Lung (tissue), 12 donors: ENCODE data around the gene TRIM28. TPM values are rescaled to one million over a fixed set of nuclear protein-coding genes. Genes with fewer than 3 reads are reported as not detected.

Experiments used
- ATAC-seq: fragments of 200-7000 bp; cut with Tn5 transposase; one replicate; pipeline ENCODE4 v1.9.1; 2020; ENCODE audit warnings: moderate number of reproducible peaks; ENCODE audit not compliant: insufficient read depth, low FRiP score
- DNase-seq, 3 donors: peaks; one replicate each; pipeline ENCODE4 v3.0.0-alpha.2; 2013 to 2017
- H3K27ac ChIP-seq, 2 donors: one replicate each; pipeline ENCODE4 v1.5.1; 2013; ENCODE audit warnings: mild to moderate bottlenecking in 2 of 2, moderate library complexity in 2 of 2, control low read depth in 1 of 2, inconsistent platforms in 1 of 2, low read depth in 1 of 2, low read length in 1 of 2
- H3K27me3 ChIP-seq, 3 donors: one replicate each; pipeline ENCODE4 v1.5.1; 2013; ENCODE audit warnings: low read length in 2 of 3; ENCODE audit not compliant: control insufficient read depth in 3 of 3, insufficient read depth in 3 of 3
- H3K36me3 ChIP-seq, 4 donors: one replicate each; pipeline ENCODE4 v1.5.1; 2013; ENCODE audit warnings: low read length in 4 of 4, mild to moderate bottlenecking in 1 of 4, moderate library complexity in 1 of 4; ENCODE audit not compliant: control insufficient read depth in 4 of 4, insufficient read depth in 4 of 4
- H3K4me1 ChIP-seq, 5 donors: one replicate each; pipeline ENCODE4 v1.5.1; 2013; ENCODE audit warnings: low read length in 5 of 5, mild to moderate bottlenecking in 2 of 5, moderate library complexity in 1 of 5; ENCODE audit not compliant: control insufficient read depth in 5 of 5, insufficient read depth in 5 of 5
- H3K4me3 ChIP-seq: one replicate; pipeline ENCODE4 v1.5.1; 2013; ENCODE audit warnings: mild to moderate bottlenecking, control low read depth, moderate library complexity
- H3K9ac ChIP-seq, 2 donors: one replicate each; pipeline ENCODE4 v1.5.1; 2013; ENCODE audit warnings: low read length in 2 of 2, control low read depth in 1 of 2; ENCODE audit not compliant: insufficient read depth in 1 of 2
- H3K9me3 ChIP-seq, 4 donors: one replicate each; pipeline ENCODE4 v1.5.1; 2013; ENCODE audit warnings: low read length in 3 of 4, mild to moderate bottlenecking in 1 of 4, moderate library complexity in 1 of 4; ENCODE audit not compliant: control insufficient read depth in 4 of 4, insufficient read depth in 3 of 4
- WGBS, 2 donors: extraction: QIAGEN DNeasy Blood & Tissue Kit; methylation state at CpG; one replicate each; pipeline ENCODE4 v1.1.7; 2013; 5-methylcytosine and 5-hydroxymethylcytosine counted together
- polyA plus RNA-seq, 2 donors: library from polyadenylated mRNA; stranded (reverse); fragments of 200-250 nt; gene quantifications; one replicate each; pipeline ENCODE4 v1.2.1, GENCODE V29; 2013
- total RNA-seq, 2 donors: library from RNA; depleted of rRNA in 1 of 2; stranded (reverse); fragments of >200 nt in 1 of 2; gene quantifications; one replicate each; pipeline ENCODE4 v1.2.1, GENCODE V29; 2014 to 2021
- TF ChIP-seq, protein P1 (sequence below): IDR thresholded peaks from 2 replicates; pipeline ENCODE4 v1.5.1; 2012; ENCODE audit warnings: mild to moderate bottlenecking; ENCODE audit errors: control extremely low read depth, extremely low read depth
- donor health status: control.
- donor health status: control.
- donor health status: Bipolar disorder and iron deficiency.
- donor health status: healthy.
- donor health status: DM: yes; HTN: yes; CAD: no.

The TRIM28 gene
- total and polyA plus RNA-seq, 4 donors: 171 to 250 (median 181) TPM

DNA sequence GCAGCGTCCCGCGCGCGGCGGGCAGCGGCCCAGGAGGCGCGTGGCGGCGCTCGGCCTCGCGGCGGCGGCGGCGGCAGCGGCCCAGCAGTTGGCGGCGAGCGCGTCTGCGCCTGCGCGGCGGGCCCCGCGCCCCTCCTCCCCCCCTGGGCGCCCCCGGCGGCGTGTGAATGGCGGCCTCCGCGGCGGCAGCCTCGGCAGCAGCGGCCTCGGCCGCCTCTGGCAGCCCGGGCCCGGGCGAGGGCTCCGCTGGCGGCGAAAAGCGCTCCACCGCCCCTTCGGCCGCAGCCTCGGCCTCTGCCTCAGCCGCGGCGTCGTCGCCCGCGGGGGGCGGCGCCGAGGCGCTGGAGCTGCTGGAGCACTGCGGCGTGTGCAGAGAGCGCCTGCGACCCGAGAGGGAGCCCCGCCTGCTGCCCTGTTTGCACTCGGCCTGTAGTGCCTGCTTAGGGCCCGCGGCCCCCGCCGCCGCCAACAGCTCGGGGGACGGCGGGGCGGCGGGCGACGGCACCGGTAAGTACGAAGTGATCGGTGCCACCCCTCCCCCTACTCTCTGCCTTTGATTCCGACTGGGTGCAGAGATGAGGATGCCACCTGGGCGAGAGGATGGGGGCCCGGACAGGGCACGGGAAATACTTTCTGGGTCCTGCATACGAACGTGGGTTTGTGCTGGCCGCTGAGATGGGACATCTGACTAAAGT, 874 bp downstream of the TRIM28 start:
- H3K36me3 ChIP-seq: peaks cover 9 to 34% (median 33%) of the 10 kb centered on the region in 4 donors
- H3K4me1 ChIP-seq: peaks cover 6 to 16% (median 10%) of the 10 kb centered on the region in 5 donors
- 0 to 1% methylated on average over 33 to 92 of the region's 92 CpGs for WGBS, 2 donors
- TF ChIP-seq, protein P1, sequence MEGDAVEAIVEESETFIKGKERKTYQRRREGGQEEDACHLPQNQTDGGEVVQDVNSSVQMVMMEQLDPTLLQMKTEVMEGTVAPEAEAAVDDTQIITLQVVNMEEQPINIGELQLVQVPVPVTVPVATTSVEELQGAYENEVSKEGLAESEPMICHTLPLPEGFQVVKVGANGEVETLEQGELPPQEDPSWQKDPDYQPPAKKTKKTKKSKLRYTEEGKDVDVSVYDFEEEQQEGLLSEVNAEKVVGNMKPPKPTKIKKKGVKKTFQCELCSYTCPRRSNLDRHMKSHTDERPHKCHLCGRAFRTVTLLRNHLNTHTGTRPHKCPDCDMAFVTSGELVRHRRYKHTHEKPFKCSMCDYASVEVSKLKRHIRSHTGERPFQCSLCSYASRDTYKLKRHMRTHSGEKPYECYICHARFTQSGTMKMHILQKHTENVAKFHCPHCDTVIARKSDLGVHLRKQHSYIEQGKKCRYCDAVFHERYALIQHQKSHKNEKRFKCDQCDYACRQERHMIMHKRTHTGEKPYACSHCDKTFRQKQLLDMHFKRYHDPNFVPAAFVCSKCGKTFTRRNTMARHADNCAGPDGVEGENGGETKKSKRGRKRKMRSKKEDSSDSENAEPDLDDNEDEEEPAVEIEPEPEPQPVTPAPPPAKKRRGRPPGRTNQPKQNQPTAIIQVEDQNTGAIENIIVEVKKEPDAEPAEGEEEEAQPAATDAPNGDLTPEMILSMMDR: no peak
- ATAC-seq (peak; percentile 2), DNase-seq (peak in 1 of 3 donors; percentile 81)
- peak overlapping the region; percentile 49 to 81 for H3K9ac ChIP-seq
- H3K9me3 ChIP-seq: peaks cover 0 to 2% (median 0%) of the 10 kb centered on the region in 4 donors
- H3K27me3 ChIP-seq: peaks cover 0 to 2% (median 0%) of the 10 kb centered on the region in 3 donors
- H3K27ac ChIP-seq: peak overlapping the region; percentile 85 to 98
- H3K4me3 ChIP-seq: peak overlapping the region; percentile 90

DNA sequence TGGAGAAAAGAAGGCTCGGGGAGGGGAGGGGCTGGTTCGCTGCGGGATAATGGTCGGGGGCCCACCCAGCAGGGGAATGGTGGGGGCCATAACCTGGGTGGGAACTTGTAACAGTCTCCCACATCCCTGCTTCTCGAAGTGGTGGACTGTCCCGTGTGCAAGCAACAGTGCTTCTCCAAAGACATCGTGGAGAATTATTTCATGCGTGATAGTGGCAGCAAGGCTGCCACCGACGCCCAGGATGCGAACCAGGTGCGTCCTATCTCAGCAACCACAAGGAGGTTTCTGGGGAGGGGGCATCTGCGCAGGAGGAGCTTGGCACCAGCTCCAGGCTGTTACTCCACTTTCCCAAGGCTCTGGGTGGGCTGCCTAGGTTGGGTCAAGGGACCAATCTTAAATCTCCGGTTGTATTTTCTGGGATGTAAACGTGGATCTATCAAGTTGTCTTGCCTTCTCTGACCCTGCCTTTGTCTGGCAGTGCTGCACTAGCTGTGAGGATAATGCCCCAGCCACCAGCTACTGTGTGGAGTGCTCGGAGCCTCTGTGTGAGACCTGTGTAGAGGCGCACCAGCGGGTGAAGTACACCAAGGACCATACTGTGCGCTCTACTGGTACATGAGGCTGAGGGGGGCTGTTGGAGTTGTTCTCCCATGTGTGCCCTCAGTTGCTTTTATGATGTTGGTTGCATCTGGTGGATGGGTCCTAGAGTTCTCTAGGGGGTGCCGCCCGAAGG, 1.6 kb downstream of the TRIM28 start:
- 10% methylated on average over 21 of the region's 21 CpGs for WGBS, 2 donors
- H3K9ac ChIP-seq: peak overlapping the region; percentile 49 to 81
- peaks cover 0 to 2% (median 0%) of the 10 kb centered on the region in 4 donors for H3K9me3 ChIP-seq
- ATAC-seq: no peak
- peak overlapping the region; percentile 90 for H3K4me3 ChIP-seq
- peak overlapping the region in 1 of 2 donors; percentile 20 for H3K27ac ChIP-seq
- peaks cover 6 to 16% (median 10%) of the 10 kb centered on the region in 5 donors for H3K4me1 ChIP-seq
- DNase-seq: no peak
- H3K27me3 ChIP-seq: peaks cover 0 to 2% (median 0%) of the 10 kb centered on the region in 3 donors
- peaks cover 13 to 41% (median 38%) of the 10 kb centered on the region in 4 donors for H3K36me3 ChIP-seq
- TF ChIP-seq, protein P1: no peak

DNA sequence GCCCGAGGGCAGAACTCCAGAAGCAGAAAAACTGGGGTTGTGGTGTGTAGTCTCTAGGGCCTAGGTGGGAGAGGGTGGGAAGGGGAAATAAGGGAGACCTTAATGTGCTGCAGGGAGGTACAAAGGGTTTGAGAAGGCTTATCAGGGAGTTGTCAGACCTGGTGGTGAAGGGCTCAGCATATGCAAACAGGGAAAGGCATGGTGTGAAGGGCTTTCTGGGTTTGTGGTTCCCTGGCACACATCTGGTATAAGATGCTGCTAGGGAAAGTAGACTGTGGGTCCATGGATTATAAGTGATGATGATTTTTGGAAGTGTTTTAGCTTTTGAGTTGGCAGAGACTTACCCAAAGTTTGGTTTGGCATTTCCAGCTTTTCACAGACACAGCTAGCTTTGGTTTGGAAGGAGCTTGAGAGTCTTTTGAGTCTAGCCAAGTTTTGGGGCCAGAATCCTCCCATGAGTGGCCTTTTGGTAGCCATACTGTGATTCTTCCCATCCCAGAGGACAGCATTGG, 2.2 kb downstream of the TRIM28 start:
- Histone ChIP-seq H3K4me1 (peaks cover 6 to 16% (median 10%) of the 10 kb centered on the region in 5 donors), H3K9ac (peak overlapping the region in 1 of 2 donors; percentile 81), H3K9me3 (peaks cover 0 to 2% (median 0%) of the 10 kb centered on the region in 4 donors), H3K4me3 (peak overlapping the region; percentile 90), H3K36me3 (peaks cover 13 to 47% (median 43%) of the 10 kb centered on the region in 4 donors), H3K27ac (no peak overlapping the region), H3K27me3 (peaks cover 0 to 2% (median 0%) of the 10 kb centered on the region in 3 donors)
- DNase-seq (no peak), ATAC-seq (no peak)
- WGBS, 2 donors: 16 to 44% methylated on average over 1 of the region's 1 CpG
- TF ChIP-seq, protein P1: no peak
